Mesenchymal stem cell (in vitro differentiated cells and primary cell): Measurements from ENCODE around the gene PAX8.
A peak's percentile ranks its signal among the peaks of the same experiment; 100 is the strongest.

Source experiments
- DNase-seq: peaks from one replicate; pipeline ENCODE4 v3.0.0-alpha.2; 2013
- H2AFZ ChIP-seq: one replicate; pipeline ENCODE4 v1.6.1; 2013; ENCODE audit warnings: low read depth, mild to moderate bottlenecking, control low read depth, inconsistent platforms, low read length, moderate library complexity
- H2AK5ac ChIP-seq: 2 replicates; pipeline ENCODE4 v1.6.1; 2013; ENCODE audit warnings: low read length, moderate library complexity, mild to moderate bottlenecking, inconsistent platforms; ENCODE audit not compliant: severe bottlenecking
- H2BK120ac ChIP-seq: one replicate; pipeline ENCODE4 v1.6.1; 2013; ENCODE audit warnings: low read depth, mild to moderate bottlenecking, inconsistent platforms, low read length, moderate library complexity
- H2BK12ac ChIP-seq, 2 experiments: one replicate each; pipeline ENCODE4 v1.6.1; 2013; ENCODE audit warnings: inconsistent platforms in 2 of 2, low read length in 2 of 2, mild to moderate bottlenecking in 2 of 2, moderate library complexity in 2 of 2, control low read depth in 1 of 2
- H2BK15ac ChIP-seq: one replicate; pipeline ENCODE4 v1.6.1; 2013; ENCODE audit warnings: mild to moderate bottlenecking, low read depth, inconsistent platforms; ENCODE audit not compliant: poor library complexity, severe bottlenecking
- H2BK5ac ChIP-seq: 2 replicates; pipeline ENCODE4 v1.6.1; 2013; ENCODE audit warnings: low read depth, mild to moderate bottlenecking, low read length, control low read depth, inconsistent platforms; ENCODE audit not compliant: poor library complexity, severe bottlenecking
- H3K14ac ChIP-seq, 2 experiments: one replicate each; pipeline ENCODE4 v1.6.1; 2013; ENCODE audit warnings: inconsistent platforms in 2 of 2, low read length in 2 of 2, control low read depth in 1 of 2, mild to moderate bottlenecking in 1 of 2, moderate library complexity in 1 of 2
- H3K18ac ChIP-seq, 2 experiments: one replicate each; pipeline ENCODE4 v1.6.1; 2013; ENCODE audit warnings: inconsistent platforms in 2 of 2, low read length in 2 of 2, control low read depth in 1 of 2, low read depth in 1 of 2, mild to moderate bottlenecking in 1 of 2
- H3K23ac ChIP-seq, 2 experiments: one replicate each; pipeline ENCODE4 v1.6.1; 2013; ENCODE audit warnings: inconsistent platforms in 2 of 2, low read length in 2 of 2, mild to moderate bottlenecking in 2 of 2, moderate library complexity in 2 of 2, control low read depth in 1 of 2
- H3K27ac ChIP-seq: 2 replicates; pipeline ENCODE4 v1.5.1; 2013; ENCODE audit warnings: mild to moderate bottlenecking, moderate library complexity, low read length, control low read depth, inconsistent platforms; ENCODE audit not compliant: poor library complexity, severe bottlenecking
- H3K27me3 ChIP-seq, 2 experiments: 2 replicates each; pipeline versions ENCODE4 v1.6.1 to v1.7.0; 2013; ENCODE audit warnings: low read length in 2 of 2, mild to moderate bottlenecking in 2 of 2, moderate library complexity in 2 of 2, control low read depth in 1 of 2, inconsistent platforms in 1 of 2; ENCODE audit not compliant: control insufficient read depth in 1 of 2, insufficient read depth in 1 of 2
- H3K36me3 ChIP-seq, 2 experiments: 2 replicates each; pipeline versions ENCODE4 v1.6.1 to v1.7.0; 2013; ENCODE audit warnings: low read length in 2 of 2, control low read depth in 1 of 2, inconsistent platforms in 1 of 2, low read depth in 1 of 2, mild to moderate bottlenecking in 1 of 2; ENCODE audit not compliant: insufficient read depth in 2 of 2, control insufficient read depth in 1 of 2
- H3K4ac ChIP-seq, 2 experiments: one replicate each; pipeline ENCODE4 v1.6.1; 2013; ENCODE audit warnings: inconsistent platforms in 2 of 2, low read length in 2 of 2, mild to moderate bottlenecking in 2 of 2, moderate library complexity in 2 of 2, control low read depth in 1 of 2, low read depth in 1 of 2
- H3K4me1 ChIP-seq: 2 replicates; pipeline ENCODE4 v1.6.1; 2013; ENCODE audit warnings: low read depth, low read length, control low read depth; ENCODE audit not compliant: control insufficient read depth, insufficient read depth
- H3K4me2 ChIP-seq: 2 replicates; pipeline ENCODE4 v1.6.1; 2013; ENCODE audit warnings: low read length, mild to moderate bottlenecking, inconsistent platforms; ENCODE audit not compliant: poor library complexity, severe bottlenecking
- H3K4me3 ChIP-seq, 2 experiments: 2 replicates each; pipeline versions ENCODE4 v1.5.1 to v1.7.0; 2013; ENCODE audit warnings: low read length in 2 of 2, mild to moderate bottlenecking in 2 of 2, control low read depth in 1 of 2, low read depth in 1 of 2; ENCODE audit not compliant: insufficient read depth in 1 of 2
- H3K79me1 ChIP-seq: replicated peaks from 2 replicates; pipeline ENCODE4 v1.6.1; 2013; ENCODE audit warnings: mild to moderate bottlenecking, control low read depth, low read length, inconsistent platforms; ENCODE audit not compliant: poor library complexity, severe bottlenecking
- H3K9ac ChIP-seq: 2 replicates; pipeline ENCODE4 v1.7.0; 2013; ENCODE audit warnings: mild to moderate bottlenecking, low read length, moderate library complexity
- H3K9me3 ChIP-seq: 2 replicates; pipeline ENCODE4 v1.7.0; 2013; ENCODE audit warnings: mild to moderate bottlenecking, low read length; ENCODE audit not compliant: control insufficient read depth
- H4K8ac ChIP-seq: one replicate; pipeline ENCODE4 v1.6.1; 2013; ENCODE audit warnings: inconsistent platforms, mild to moderate bottlenecking, low read length, moderate library complexity
- H4K91ac ChIP-seq: one replicate; pipeline ENCODE4 v1.6.1; 2013; ENCODE audit warnings: mild to moderate bottlenecking, low read length, inconsistent platforms
- WGBS: methylation state at CpG from one replicate; pipeline ENCODE4 v1.1.7; 2013; ENCODE audit warnings: mixed read lengths; 5-methylcytosine and 5-hydroxymethylcytosine counted together

Gene PAX8

DNA sequence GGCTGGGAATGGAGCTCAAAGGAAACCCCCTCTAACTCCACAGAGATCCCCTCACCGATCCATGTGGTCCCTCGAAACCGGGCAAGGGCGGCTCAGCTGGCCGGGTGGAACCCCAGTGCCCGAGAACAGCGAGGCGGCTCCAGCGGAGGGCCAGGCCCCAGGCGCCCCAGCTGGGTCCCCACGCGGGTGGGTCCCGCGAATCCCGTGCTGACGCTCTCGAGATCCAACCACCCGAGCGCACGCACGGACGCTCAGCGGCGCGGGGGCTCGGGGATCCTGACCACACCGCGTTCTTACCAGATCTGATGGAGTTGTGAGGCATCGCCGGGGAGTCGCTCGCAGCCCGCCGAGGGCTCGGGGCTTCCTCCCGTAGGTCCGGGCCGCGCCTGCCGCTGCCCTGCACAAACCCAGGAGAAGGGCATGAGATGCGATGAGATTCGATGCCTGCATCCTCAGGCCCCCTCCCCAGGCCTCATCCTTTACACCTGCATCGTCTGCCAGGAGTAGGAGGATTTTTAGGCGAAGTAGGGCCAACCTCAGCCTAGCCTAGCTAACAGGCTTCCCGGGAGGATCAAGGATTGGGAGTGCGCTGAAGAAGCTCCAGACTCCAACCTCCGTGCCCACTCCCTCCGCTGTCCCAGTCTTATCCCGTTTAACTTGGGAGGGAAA is 514 bp downstream of the PAX8 start:
- Histone ChIP-seq H3K4ac (no peak overlapping the region), H3K4me1 (peaks cover 21% of the 10 kb centered on the region), H3K9me3 (no peaks in the 10 kb centered on the region), H3K27ac (peak overlapping the region; percentile 80), H3K4me2 (no peak overlapping the region), H3K79me1 (no peaks in the 10 kb centered on the region), H4K8ac (no peak overlapping the region), H2BK15ac (no peak overlapping the region), H3K23ac (no peak overlapping the region), H2AFZ (no peak overlapping the region), H2BK12ac (no peak overlapping the region), H3K18ac (no peak overlapping the region), H3K9ac (peak overlapping the region; percentile 71), H2BK5ac (peak overlapping the region; percentile 4), H3K27me3 (peaks cover 0 to 60% of the 10 kb centered on the region in 2 experiments), H3K36me3 (peaks cover 0 to 26% of the 10 kb centered on the region in 2 experiments), H3K4me3 (peak overlapping the region; percentile 57 to 68), H3K14ac (no peak overlapping the region), H4K91ac (no peak overlapping the region), H2AK5ac (peak overlapping the region; percentile 37), H2BK120ac (no peak overlapping the region)
- WGBS, result 6% methylated on average over 37 of the region's 49 CpGs
- DNase-seq, result no peak

GRCh38 chr2:113277474-113278072 is 1.1 kb downstream of the PAX8 start:
- H2AFZ ChIP-seq, result no peak overlapping the region
- no peak overlapping the region for H2BK120ac ChIP-seq
- no peak overlapping the region for H2AK5ac ChIP-seq
- H3K14ac ChIP-seq, result no peak overlapping the region
- H3K4me3 ChIP-seq, result peak overlapping the region; percentile 57 to 68
- no peak overlapping the region for H3K4ac ChIP-seq
- no peak overlapping the region for H2BK12ac ChIP-seq
- peak overlapping the region; percentile 47 for H3K27ac ChIP-seq
- H3K36me3 ChIP-seq, result peaks cover under 1 to 26% of the 10 kb centered on the region in 2 experiments
- H4K91ac ChIP-seq, result no peak overlapping the region
- DNase-seq, result no peak
- peak overlapping the region; percentile 25 for H2BK5ac ChIP-seq
- H3K9ac ChIP-seq, result peak overlapping the region; percentile 71
- H3K18ac ChIP-seq, result no peak overlapping the region
- no peak overlapping the region for H4K8ac ChIP-seq
- peaks cover 20% of the 10 kb centered on the region for H3K4me1 ChIP-seq
- H3K79me1 ChIP-seq, result no peaks in the 10 kb centered on the region
- no peaks in the 10 kb centered on the region for H3K9me3 ChIP-seq
- H3K27me3 ChIP-seq, result peaks cover 0 to 66% of the 10 kb centered on the region in 2 experiments
- 1% methylated on average over 56 of the region's 56 CpGs for WGBS
- H3K4me2 ChIP-seq, result peak overlapping the region; percentile 32
- H2BK15ac ChIP-seq, result no peak overlapping the region
- no peak overlapping the region for H3K23ac ChIP-seq

DNA sequence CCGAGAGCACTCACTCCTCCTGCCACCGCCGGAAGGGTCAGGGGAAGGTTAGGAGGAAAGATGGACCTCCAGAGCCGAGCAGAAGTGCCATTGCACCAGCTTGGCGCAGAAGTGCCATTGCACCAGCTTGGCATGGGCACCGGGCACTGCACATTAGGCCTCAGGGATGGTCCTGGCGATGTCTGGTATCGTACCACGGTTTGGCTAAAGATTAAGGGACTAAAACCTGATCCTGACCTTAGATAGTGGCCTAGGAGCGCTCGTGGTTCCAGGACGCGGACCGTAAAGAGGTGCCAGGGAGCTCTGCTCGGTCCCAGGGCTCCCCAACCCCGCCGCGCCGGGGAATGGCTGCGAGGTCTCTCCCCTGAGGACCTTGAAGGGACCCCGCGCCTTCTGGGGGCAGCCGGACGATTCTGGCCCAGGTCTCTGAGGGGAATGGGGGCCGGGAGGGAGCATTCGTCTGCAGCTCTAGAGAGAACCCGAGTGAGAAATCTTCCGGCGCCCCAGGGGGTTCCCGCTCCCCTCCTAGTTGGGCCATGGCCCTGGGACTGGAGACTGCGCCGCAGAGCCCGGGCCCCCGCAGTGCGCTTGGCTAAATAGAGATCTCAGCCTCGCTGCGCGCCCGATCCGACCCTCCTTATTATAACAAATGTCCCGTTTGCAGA is 1.8 kb downstream of the PAX8 start:
- H3K14ac ChIP-seq, result no peak overlapping the region
- peaks cover 0 to 73% of the 10 kb centered on the region in 2 experiments for H3K27me3 ChIP-seq
- no peak overlapping the region for H3K23ac ChIP-seq
- H3K4me3 ChIP-seq, result peak overlapping the region; percentile 57 to 68
- H2BK120ac ChIP-seq, result no peak overlapping the region
- peak overlapping the region; percentile 71 for H3K9ac ChIP-seq
- peak overlapping the region; percentile 43 for H3K27ac ChIP-seq
- H2AFZ ChIP-seq, result no peak overlapping the region
- 4% methylated on average over 41 of the region's 41 CpGs for WGBS
- H3K4me2 ChIP-seq, result no peak overlapping the region
- H2BK5ac ChIP-seq, result peak overlapping the region; percentile 25
- H3K4ac ChIP-seq, result no peak overlapping the region
- DNase-seq, result no peak
- no peak overlapping the region for H2BK12ac ChIP-seq
- peaks cover 15% of the 10 kb centered on the region for H3K4me1 ChIP-seq
- H3K18ac ChIP-seq, result no peak overlapping the region
- no peak overlapping the region for H2AK5ac ChIP-seq
- H4K91ac ChIP-seq, result no peak overlapping the region
- no peaks in the 10 kb centered on the region for H3K79me1 ChIP-seq
- H4K8ac ChIP-seq, result no peak overlapping the region
- H3K9me3 ChIP-seq, result no peaks in the 10 kb centered on the region
- peaks cover 3 to 26% of the 10 kb centered on the region in 2 experiments for H3K36me3 ChIP-seq
- H2BK15ac ChIP-seq, result no peak overlapping the region

DNA sequence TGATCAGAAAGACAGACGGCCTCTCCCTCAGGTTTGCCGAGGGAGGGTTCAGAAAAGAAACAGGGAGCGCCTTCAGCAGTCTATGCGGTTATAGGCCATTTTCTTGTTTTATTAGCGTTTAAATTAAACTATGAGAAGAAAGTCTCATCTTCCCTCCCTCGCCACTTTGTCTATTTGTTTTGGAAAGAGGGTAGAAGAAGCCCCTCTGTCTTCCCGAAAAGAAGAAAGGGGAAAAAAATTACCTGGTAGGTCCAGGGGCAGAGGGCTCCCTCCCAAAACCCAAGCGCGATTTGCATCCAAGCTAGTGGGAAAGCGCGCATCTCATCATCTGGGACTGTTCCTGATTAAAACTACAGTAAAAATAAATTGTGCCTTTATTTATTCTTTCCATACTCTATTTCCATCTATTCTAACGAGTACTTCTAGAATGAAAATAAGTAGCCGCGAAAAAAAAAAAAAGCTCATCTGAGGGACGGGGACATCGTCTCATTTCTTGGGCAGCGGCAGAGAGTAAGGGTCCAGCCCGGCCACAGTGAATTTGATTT is 2.4 kb downstream of the PAX8 start:
- peak overlapping the region; percentile 71 for H3K9ac ChIP-seq

More for the DNA sequence above, 2.4 kb downstream of the PAX8 start:
- Histone ChIP-seq H2BK15ac (no peak overlapping the region), H3K18ac (no peak overlapping the region), H3K14ac (no peak overlapping the region), H3K9me3 (no peaks in the 10 kb centered on the region), H3K4me3 (peak overlapping the region; percentile 59 to 68), H3K4me2 (no peak overlapping the region), H3K36me3 (peaks cover 8 to 28% of the 10 kb centered on the region in 2 experiments), H2BK120ac (no peak overlapping the region), H3K4me1 (peaks cover 18% of the 10 kb centered on the region), H3K27me3 (peaks cover 0 to 79% of the 10 kb centered on the region in 2 experiments), H2AK5ac (peak overlapping the region; percentile 10), H3K27ac (peak overlapping the region; percentile 43), H3K4ac (no peak overlapping the region), H2AFZ (no peak overlapping the region), H3K23ac (no peak overlapping the region), H3K79me1 (no peaks in the 10 kb centered on the region), H2BK12ac (no peak overlapping the region), H2BK5ac (peak overlapping the region; percentile 63), H4K91ac (no peak overlapping the region), H4K8ac (no peak overlapping the region)
- 11% methylated on average over 11 of the region's 18 CpGs for WGBS
- DNase-seq, result no peak
